ENCODE data around the gene ASAP3. TPM values are rescaled to one million over a fixed set of nuclear protein-coding genes. Genes with fewer than 3 reads are reported as not detected.

The ASAP3 gene
- total RNA-seq, 1 donor from 2014 or later = 35.9 TPM

- DNase-seq (no peak), ATAC-seq (no peak)
- intact Hi-C loops (cut with DNase I) = no loop called here
- H3K9me3 ChIP-seq = no peaks in the 10 kb centered on the region
- H3K27me3 ChIP-seq = no peaks in the 10 kb centered on the region
- no peak for TF ChIP-seq CTCF (IDR thresholded peaks at IDR 0.05)
- H3K4me1 ChIP-seq = peaks cover 7% of the 10 kb centered on the region
- no peak overlapping the region for H3K4me3 ChIP-seq
- no peak overlapping the region for H3K27ac ChIP-seq
- H3K36me3 ChIP-seq = no peaks in the 10 kb centered on the region
Observed at GRCh38 chr1:23521588-23521987, 37.6 kb upstream of the ASAP3 start.

GRCh38 chr1:23517581-23517980, 33.6 kb upstream of the ASAP3 start:
- no peak for DNase-seq
- ATAC-seq = no peak
- H3K27me3 ChIP-seq = no peaks in the 10 kb centered on the region
- no peaks in the 10 kb centered on the region for H3K4me1 ChIP-seq
- H3K4me3 ChIP-seq = no peak overlapping the region
- TF ChIP-seq CTCF (IDR thresholded peaks at IDR 0.05) = no peak
- no peaks in the 10 kb centered on the region for H3K9me3 ChIP-seq
- H3K27ac ChIP-seq = no peak overlapping the region
- H3K36me3 ChIP-seq = no peaks in the 10 kb centered on the region
- intact Hi-C loops (cut with DNase I) = no loop called here

- Histone ChIP-seq H3K4me3 (no peak overlapping the region), H3K27ac (no peak overlapping the region), H3K36me3 (no peaks in the 10 kb centered on the region), H3K27me3 (no peaks in the 10 kb centered on the region), H3K9me3 (no peaks in the 10 kb centered on the region), H3K4me1 (no peaks in the 10 kb centered on the region)
- intact Hi-C loops (cut with DNase I) = no loop called here
- no peak for ATAC-seq
- no peak for TF ChIP-seq CTCF (IDR thresholded peaks at IDR 0.05)
- DNase-seq = no peak
Observed at GRCh38 chr1:23515905-23516304, 31.9 kb upstream of the ASAP3 start.

- no peaks in the 10 kb centered on the region for H3K4me1 ChIP-seq
- ATAC-seq (no peak), DNase-seq (no peak)
- no peak overlapping the region for H3K4me3 ChIP-seq
- no peaks in the 10 kb centered on the region for H3K36me3 ChIP-seq
- H3K27me3 ChIP-seq = no peaks in the 10 kb centered on the region
- no peak for TF ChIP-seq CTCF (IDR thresholded peaks at IDR 0.05)
- H3K9me3 ChIP-seq = no peaks in the 10 kb centered on the region
- no peak overlapping the region for H3K27ac ChIP-seq
- intact Hi-C loops (cut with DNase I) = no loop called here
Observed at GRCh38 chr1:23514111-23514679, 30.2 kb upstream of the ASAP3 start.

GRCh38 chr1:23509896-23510295, 25.9 kb upstream of the ASAP3 start:
- no peak for TF ChIP-seq CTCF (IDR thresholded peaks at IDR 0.05)
- Histone ChIP-seq H3K27ac (no peak overlapping the region), H3K9me3 (no peaks in the 10 kb centered on the region), H3K4me3 (no peak overlapping the region), H3K27me3 (no peaks in the 10 kb centered on the region), H3K36me3 (no peaks in the 10 kb centered on the region), H3K4me1 (no peaks in the 10 kb centered on the region)
- intact Hi-C loops (cut with DNase I) = no loop called here
- ATAC-seq = no peak
- no peak for DNase-seq
